ENCODE measurements around the gene G6PC1.

DNA sequence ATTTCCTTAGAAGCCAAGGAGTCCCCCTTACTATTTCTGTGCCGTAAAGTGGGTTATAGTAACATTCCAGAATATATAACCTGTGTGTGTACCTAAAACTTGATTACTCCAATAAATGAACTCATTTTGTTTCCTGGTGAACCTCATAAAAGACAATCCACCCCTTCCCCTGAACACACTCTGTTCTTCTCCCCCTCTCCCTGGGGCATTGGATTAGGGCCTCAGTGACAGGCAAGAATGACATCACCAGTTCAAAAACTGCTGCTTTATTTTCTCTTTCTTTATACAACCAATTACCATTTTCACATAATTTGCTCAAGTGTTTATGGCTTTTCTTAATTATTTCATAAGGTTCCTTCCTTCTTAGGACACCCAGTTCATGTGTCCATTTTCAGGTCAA lies 46.2 kb downstream of the G6PC1 start:
- TF ChIP-seq YY1 (IDR thresholded peaks at IDR 0.05; ENCODE audit: insufficient read depth, insufficient read length) (no peak), SUZ12 (IDR thresholded peaks at IDR 0.05; ENCODE audit: extremely low read depth, insufficient read depth, insufficient read length) (no peak)
